Neural cell (in vitro differentiated cells): ENCODE results near the gene CACNA1D.

Experiments used
- POLR2AphosphoS5 ChIP-seq: IDR thresholded peaks from 2 replicates; pipeline ENCODE4 v1.6.1; 2012
- TF ChIP-seq, protein P1 (sequence below): fragments of 450-650 bp; IDR thresholded peaks from 2 replicates; pipeline ENCODE4 v1.5.1; 2014; ENCODE audit warnings: antibody characterized with exemption, mild to moderate bottlenecking, moderate library complexity; ENCODE audit not compliant: poor library complexity, severe bottlenecking

GRCh38 chr3:53765753-53766152 is 271.3 kb downstream of the CACNA1D start:
- TF ChIP-seq POLR2AphosphoS5: no peak
- TF ChIP-seq, protein P1, sequence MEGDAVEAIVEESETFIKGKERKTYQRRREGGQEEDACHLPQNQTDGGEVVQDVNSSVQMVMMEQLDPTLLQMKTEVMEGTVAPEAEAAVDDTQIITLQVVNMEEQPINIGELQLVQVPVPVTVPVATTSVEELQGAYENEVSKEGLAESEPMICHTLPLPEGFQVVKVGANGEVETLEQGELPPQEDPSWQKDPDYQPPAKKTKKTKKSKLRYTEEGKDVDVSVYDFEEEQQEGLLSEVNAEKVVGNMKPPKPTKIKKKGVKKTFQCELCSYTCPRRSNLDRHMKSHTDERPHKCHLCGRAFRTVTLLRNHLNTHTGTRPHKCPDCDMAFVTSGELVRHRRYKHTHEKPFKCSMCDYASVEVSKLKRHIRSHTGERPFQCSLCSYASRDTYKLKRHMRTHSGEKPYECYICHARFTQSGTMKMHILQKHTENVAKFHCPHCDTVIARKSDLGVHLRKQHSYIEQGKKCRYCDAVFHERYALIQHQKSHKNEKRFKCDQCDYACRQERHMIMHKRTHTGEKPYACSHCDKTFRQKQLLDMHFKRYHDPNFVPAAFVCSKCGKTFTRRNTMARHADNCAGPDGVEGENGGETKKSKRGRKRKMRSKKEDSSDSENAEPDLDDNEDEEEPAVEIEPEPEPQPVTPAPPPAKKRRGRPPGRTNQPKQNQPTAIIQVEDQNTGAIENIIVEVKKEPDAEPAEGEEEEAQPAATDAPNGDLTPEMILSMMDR: no peak
